ENCODE results near the gene URB1.

- no peak for TF ChIP-seq CTCF (IDR thresholded peaks at IDR 0.05; ENCODE audit: poor library complexity)
- no peak for TF ChIP-seq EZH2 (IDR thresholded peaks at IDR 0.05; ENCODE audit: borderline replicate concordance)
- no peak for TF ChIP-seq EZH2phosphoT487 (IDR thresholded peaks at IDR 0.05; ENCODE audit: low read depth, severe bottlenecking, unreplicated experiment)
Measured at GRCh38 chr21:32406405-32406804, 13.6 kb upstream of the URB1 start.

All from hepatocyte (in vitro differentiated cells).